ENCODE data around the gene GRN. TPM values are rescaled to one million over a fixed set of nuclear protein-coding genes. Genes with fewer than 3 reads are reported as not detected.
A peak's percentile ranks its signal among the peaks of the same experiment; 100 is the strongest.

GRN gene
- total and polyA plus RNA-seq, 2 of the 13 experiments (the other 11 are each of a cell fraction or from before 2014, with no cell fraction given): 86.6 to 143 TPM

DNA sequence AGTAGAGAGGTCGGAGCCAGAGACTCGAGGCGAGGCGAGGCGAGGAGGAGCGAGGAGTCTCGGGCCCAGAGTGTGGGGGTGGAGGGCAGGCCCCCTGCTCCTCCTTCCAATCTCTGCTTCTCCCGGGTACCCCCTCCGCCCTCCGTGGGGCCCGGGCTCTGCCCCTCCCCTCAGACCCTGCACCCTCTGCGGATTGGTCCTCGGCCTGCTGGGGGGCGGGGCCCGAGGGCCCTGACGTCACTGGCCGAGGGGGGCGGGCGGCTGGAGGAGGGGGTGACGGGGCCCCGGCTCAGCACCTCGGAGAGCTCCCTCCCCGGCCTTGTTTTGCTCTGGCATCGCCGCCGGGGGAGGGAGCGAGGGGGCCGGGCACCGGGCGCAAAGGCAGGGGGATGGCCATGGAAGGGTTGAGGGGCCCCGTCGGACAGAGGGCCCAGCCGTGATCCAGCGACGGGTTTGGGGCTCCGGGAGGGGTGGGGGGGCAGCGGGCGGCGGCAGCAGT is 36.7 kb upstream of the GRN start, which contains the start of gene RUNDC3A (continued):
- TF ChIP-seq, protein P1, sequence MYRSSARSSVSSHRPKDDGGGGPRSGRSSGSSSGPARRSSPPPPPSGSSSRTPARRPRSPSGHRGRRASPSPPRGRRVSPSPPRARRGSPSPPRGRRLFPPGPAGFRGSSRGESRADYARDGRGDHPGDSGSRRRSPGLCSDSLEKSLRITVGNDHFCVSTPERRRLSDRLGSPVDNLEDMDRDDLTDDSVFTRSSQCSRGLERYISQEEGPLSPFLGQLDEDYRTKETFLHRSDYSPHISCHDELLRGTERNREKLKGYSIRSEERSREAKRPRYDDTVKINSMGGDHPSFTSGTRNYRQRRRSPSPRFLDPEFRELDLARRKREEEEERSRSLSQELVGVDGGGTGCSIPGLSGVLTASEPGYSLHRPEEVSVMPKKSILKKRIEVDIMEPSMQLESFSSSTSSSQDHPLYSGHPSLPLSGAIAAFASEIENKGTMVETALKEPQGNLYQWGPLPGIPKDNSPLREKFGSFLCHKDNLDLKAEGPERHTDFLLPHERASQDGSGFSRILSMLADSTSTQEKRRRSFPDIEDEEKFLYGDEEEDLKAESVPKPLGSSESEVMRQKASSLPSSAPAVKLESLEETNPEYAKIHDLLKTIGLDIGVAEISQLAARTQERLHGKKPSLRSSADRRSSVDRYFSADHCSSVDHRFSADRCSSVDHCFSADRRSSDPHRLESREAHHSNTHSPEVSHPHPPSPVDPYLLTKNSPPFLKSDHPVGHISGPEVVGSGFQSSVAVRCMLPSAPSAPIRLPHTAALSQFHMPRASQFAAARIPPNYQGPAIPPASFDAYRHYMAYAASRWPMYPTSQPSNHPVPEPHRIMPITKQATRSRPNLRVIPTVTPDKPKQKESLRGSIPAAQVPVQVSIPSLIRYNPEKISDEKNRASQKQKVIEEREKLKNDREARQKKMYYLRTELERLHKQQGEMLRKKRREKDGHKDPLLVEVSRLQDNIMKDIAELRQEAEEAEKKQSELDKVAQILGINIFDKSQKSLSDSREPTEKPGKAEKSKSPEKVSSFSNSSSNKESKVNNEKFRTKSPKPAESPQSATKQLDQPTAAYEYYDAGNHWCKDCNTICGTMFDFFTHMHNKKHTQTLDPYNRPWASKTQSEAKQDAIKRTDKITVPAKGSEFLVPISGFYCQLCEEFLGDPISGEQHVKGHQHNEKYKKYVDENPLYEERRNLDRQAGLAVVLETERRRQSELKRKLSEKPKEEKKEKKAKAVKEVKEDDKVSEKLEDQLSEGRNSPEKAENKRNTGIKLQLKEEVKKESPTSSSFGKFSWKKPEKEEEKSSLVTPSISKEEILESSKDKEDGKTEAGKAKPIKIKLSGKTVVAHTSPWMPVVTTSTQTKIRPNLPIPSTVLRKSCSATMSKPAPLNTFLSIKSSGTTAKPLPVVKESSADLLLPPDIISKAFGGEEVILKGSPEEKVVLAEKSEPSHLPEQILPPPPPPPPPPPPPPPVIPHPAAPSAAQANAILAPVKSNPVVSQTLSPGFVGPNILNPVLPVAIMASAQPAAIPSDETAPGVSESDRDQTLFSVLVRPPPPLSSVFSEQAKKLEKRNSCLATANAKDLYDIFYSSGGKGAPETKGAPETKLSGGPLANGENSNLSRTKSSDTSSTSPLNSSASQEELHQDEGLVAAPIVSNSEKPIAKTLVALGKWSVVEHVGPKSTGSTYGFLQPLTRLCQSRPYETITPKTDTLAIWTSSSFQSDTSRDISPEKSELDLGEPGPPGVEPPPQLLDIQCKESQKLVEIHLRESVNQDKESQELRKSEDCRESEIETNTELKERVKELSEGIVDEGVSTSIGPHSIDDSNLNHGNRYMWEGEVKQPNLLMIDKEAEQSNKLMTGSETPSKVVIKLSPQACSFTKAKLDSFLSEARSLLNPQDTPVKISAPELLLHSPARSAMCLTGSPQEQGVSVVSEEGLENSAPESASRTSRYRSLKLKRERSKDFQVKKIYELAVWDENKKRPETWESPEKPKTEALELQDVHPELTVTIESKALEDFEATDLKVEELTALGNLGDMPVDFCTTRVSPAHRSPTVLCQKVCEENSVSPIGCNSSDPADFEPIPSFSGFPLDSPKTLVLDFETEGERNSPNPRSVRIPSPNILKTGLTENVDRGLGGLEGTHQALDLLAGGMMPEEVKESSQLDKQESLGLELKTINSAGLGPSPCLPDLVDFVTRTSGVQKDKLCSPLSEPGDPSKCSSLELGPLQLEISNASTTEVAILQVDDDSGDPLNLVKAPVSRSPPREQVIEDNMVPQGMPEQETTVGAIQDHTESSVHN (CRISPR knock-in tag; IDR thresholded peaks at IDR 0.05): no peak
- TF ChIP-seq MZF1 (CRISPR knock-in tag; IDR thresholded peaks at IDR 0.05; ENCODE audit: borderline replicate concordance): no peak
- TF ChIP-seq, protein P2, sequence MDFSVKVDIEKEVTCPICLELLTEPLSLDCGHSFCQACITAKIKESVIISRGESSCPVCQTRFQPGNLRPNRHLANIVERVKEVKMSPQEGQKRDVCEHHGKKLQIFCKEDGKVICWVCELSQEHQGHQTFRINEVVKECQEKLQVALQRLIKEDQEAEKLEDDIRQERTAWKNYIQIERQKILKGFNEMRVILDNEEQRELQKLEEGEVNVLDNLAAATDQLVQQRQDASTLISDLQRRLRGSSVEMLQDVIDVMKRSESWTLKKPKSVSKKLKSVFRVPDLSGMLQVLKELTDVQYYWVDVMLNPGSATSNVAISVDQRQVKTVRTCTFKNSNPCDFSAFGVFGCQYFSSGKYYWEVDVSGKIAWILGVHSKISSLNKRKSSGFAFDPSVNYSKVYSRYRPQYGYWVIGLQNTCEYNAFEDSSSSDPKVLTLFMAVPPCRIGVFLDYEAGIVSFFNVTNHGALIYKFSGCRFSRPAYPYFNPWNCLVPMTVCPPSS (IDR thresholded peaks at IDR 0.05): no peak
- TF ChIP-seq ARID2 (CRISPR knock-in tag; IDR thresholded peaks at IDR 0.05; ENCODE audit: borderline replicate concordance): no peak
- TF ChIP-seq ZNF781 (CRISPR knock-in tag; IDR thresholded peaks at IDR 0.05; ENCODE audit: borderline replicate concordance, not compliant biosample characterization): no peak
- TF ChIP-seq KMT2A (CRISPR knock-in tag; IDR thresholded peaks at IDR 0.05): no peak
- TF ChIP-seq SSRP1 (CRISPR knock-in tag; IDR thresholded peaks at IDR 0.05): no peak
- peak; percentile 78; the same call in 1 of the 2 replicates for TF ChIP-seq KLF15 (CRISPR knock-in tag; IDR thresholded peaks at IDR 0.05; ENCODE audit: borderline replicate concordance)
- peak; percentile 72; the same call in 1 of the 2 replicates for TF ChIP-seq ZNF709 (CRISPR knock-in tag; IDR thresholded peaks at IDR 0.05)
- TF ChIP-seq ZBTB20 (CRISPR knock-in tag; IDR thresholded peaks at IDR 0.05; ENCODE audit: borderline replicate concordance, low read depth): peak; percentile 54; the same call in 1 of the 2 replicates
- peak; percentile 45; the same call in 1 of the 2 replicates for TF ChIP-seq MAX (IDR thresholded peaks at IDR 0.05)
- TF ChIP-seq DBP (CRISPR knock-in tag; IDR thresholded peaks at IDR 0.05; ENCODE audit: not compliant biosample characterization): peak; percentile 35
- 0 out of 2 replicates have a peak, but pooled peaks have one; percentile 37 for TF ChIP-seq ZNF567 (CRISPR knock-in tag; IDR thresholded peaks at IDR 0.05; ENCODE audit: borderline replicate concordance)
- TF ChIP-seq DNMT1 (CRISPR knock-in tag; IDR thresholded peaks at IDR 0.05): no peak
- TF ChIP-seq ZFP91 (CRISPR knock-in tag; IDR thresholded peaks at IDR 0.05; ENCODE audit: borderline replicate concordance): 0 out of 2 replicates have a peak, but pooled peaks have one; percentile 10
- TF ChIP-seq SNRNP70 (IDR thresholded peaks at IDR 0.05; ENCODE audit: low read depth, low read length): no peak
- TF ChIP-seq HDAC1 (CRISPR knock-in tag; IDR thresholded peaks at IDR 0.05): peak; percentile 41; the same call in 1 of the 2 replicates
